HL-60 (cell line): ENCODE measurements around the gene PIAS2.
"Not testable (repeated sequence)": the region's sequence is repeated elsewhere in the genome, so short reads cannot be mapped to it uniquely, and the experiment has no call there.

Source experiments
- DNase-seq, 2 experiments: peaks; one replicate each; pipeline ENCODE4 v3.0.0-alpha.2; 2010 to 2020; ENCODE audit warnings: low read depth in 1 of 2, low spot score in 1 of 2
- H3K27ac ChIP-seq: fragments of 250-450 bp; sonication (Bioruptor Pico); replicated peaks from 2 replicates; pipeline ENCODE4 v1.5.1; 2020; ENCODE audit warnings: mild to moderate bottlenecking, moderate library complexity
- H3K27me3 ChIP-seq: fragments of 250-450 bp; sonication (Bioruptor Pico); 2 replicates; pipeline ENCODE4 v1.5.1; 2021; ENCODE audit warnings: mild to moderate bottlenecking, moderate library complexity; ENCODE audit not compliant: insufficient read depth, poor library complexity, severe bottlenecking
- H3K4me3 ChIP-seq: replicated peaks from 2 replicates; pipeline ENCODE4 v1.5.1; 2011; ENCODE audit warnings: mild to moderate bottlenecking, control low read depth, low read length; ENCODE audit not compliant: insufficient read depth
- CTCF ChIP-seq: IDR thresholded peaks from one replicate; pipeline ENCODE4 v1.5.1; 2011; ENCODE audit warnings: low read length, control low read depth, inconsistent platforms; ENCODE audit not compliant: insufficient read depth
- GABPA ChIP-seq: IDR thresholded peaks from 2 replicates; pipeline ENCODE4 v1.6.1; 2012; ENCODE audit warnings: low read depth
- POLR2AphosphoS5 ChIP-seq: IDR thresholded peaks from 2 replicates; pipeline ENCODE4 v1.6.1; 2012; ENCODE audit warnings: low read depth
- REST ChIP-seq: IDR thresholded peaks from 2 replicates; pipeline ENCODE4 v1.6.1; 2012; ENCODE audit warnings: low read depth; ENCODE audit not compliant: insufficient replicate concordance
- SPI1 ChIP-seq: IDR thresholded peaks from 2 replicates; pipeline ENCODE4 v1.6.1; 2012; ENCODE audit warnings: low read depth, mild to moderate bottlenecking, borderline replicate concordance

Gene PIAS2

GRCh38 chr18:46812311-46812710, 105.0 kb downstream of the PIAS2 start:
- DNase-seq = no peak
- no peak overlapping the region for H3K4me3 ChIP-seq
- TF ChIP-seq SPI1 (no peak), CTCF (no peak), REST (no peak), POLR2AphosphoS5 (no peak), GABPA (no peak)
- no peaks in the 10 kb centered on the region for H3K27me3 ChIP-seq
- H3K27ac ChIP-seq = no peak overlapping the region

GRCh38 chr18:46810481-46811000, 106.8 kb downstream of the PIAS2 start:
- no peak overlapping the region for H3K27ac ChIP-seq
- TF ChIP-seq SPI1 (no peak), CTCF (no peak), GABPA (no peak), POLR2AphosphoS5 (no peak), REST (no peak)
- H3K27me3 ChIP-seq = no peaks in the 10 kb centered on the region
- no peak for DNase-seq
- no peak overlapping the region for H3K4me3 ChIP-seq

- Histone ChIP-seq H3K4me3 (no peak overlapping the region), H3K27ac (no peak overlapping the region), H3K27me3 (no peaks in the 10 kb centered on the region)
- TF ChIP-seq CTCF (no peak), GABPA (no peak), SPI1 (no peak), POLR2AphosphoS5 (no peak)
- DNase-seq = no peak
Measured at GRCh38 chr18:46809145-46809544, 108.2 kb downstream of the PIAS2 start.

- not testable (repeated sequence) for DNase-seq, H3K4me3 ChIP-seq, H3K27ac ChIP-seq, H3K27me3 ChIP-seq
Measured at GRCh38 chr18:46795945-46796344, 121.4 kb downstream of the PIAS2 start.
